ENCODE results near the gene NPY5R. TPM values are rescaled to one million over a fixed set of nuclear protein-coding genes. Genes with fewer than 3 reads are reported as not detected.

Gene NPY5R
- total RNA-seq, 4 donors from 2014 or later: 0.35 to 0.40 TPM; not detected in 2

- DNase-seq: no peak
- no peaks in the 10 kb centered on the region for H3K27me3 ChIP-seq
- no peaks in the 10 kb centered on the region for H3K4me1 ChIP-seq
- no peak overlapping the region for H3K4me3 ChIP-seq
- H3K27ac ChIP-seq: no peak overlapping the region
- intact Hi-C loops (cut with DNase I; ENCODE audit: low total_unique reads): no loop called here
- H3K36me3 ChIP-seq: no peaks in the 10 kb centered on the region
- TF ChIP-seq POLR2A (IDR thresholded peaks at IDR 0.05) (no peak), CTCF (IDR thresholded peaks at IDR 0.05) (no peak)
- no peaks in the 10 kb centered on the region for H3K9me3 ChIP-seq
Measured at GRCh38 chr4:163367651-163368050, 24.0 kb downstream of the NPY5R start.

GRCh38 chr4:163372029-163372428, 28.3 kb downstream of the NPY5R start:
- H3K36me3 ChIP-seq: no peaks in the 10 kb centered on the region
- no peak overlapping the region for H3K4me3 ChIP-seq
- H3K27ac ChIP-seq: no peak overlapping the region
- H3K9me3 ChIP-seq: no peaks in the 10 kb centered on the region
- no peaks in the 10 kb centered on the region for H3K27me3 ChIP-seq
- DNase-seq: no peak
- no peak for TF ChIP-seq POLR2A (IDR thresholded peaks at IDR 0.05)
- TF ChIP-seq CTCF (IDR thresholded peaks at IDR 0.05): no peak
- no peaks in the 10 kb centered on the region for H3K4me1 ChIP-seq
- intact Hi-C loops (cut with DNase I; ENCODE audit: low total_unique reads): no loop called here

GRCh38 chr4:163378661-163379060, 35.0 kb downstream of the NPY5R start:
- no peaks in the 10 kb centered on the region for H3K9me3 ChIP-seq
- intact Hi-C loops (cut with DNase I; ENCODE audit: low total_unique reads): no loop called here
- H3K27ac ChIP-seq: no peak overlapping the region
- no peaks in the 10 kb centered on the region for H3K27me3 ChIP-seq
- no peaks in the 10 kb centered on the region for H3K36me3 ChIP-seq
- H3K4me3 ChIP-seq: no peak overlapping the region
- no peak for DNase-seq
- H3K4me1 ChIP-seq: no peaks in the 10 kb centered on the region
- TF ChIP-seq CTCF (IDR thresholded peaks at IDR 0.05) (no peak), POLR2A (IDR thresholded peaks at IDR 0.05) (no peak)

- intact Hi-C loops (cut with DNase I; ENCODE audit: low total_unique reads): no loop called here
- H3K27me3 ChIP-seq: no peaks in the 10 kb centered on the region
- no peak for DNase-seq
- H3K36me3 ChIP-seq: no peaks in the 10 kb centered on the region
- H3K9me3 ChIP-seq: no peaks in the 10 kb centered on the region
- H3K4me1 ChIP-seq: no peaks in the 10 kb centered on the region
- no peak overlapping the region for H3K4me3 ChIP-seq
- H3K27ac ChIP-seq: no peak overlapping the region
- TF ChIP-seq CTCF (IDR thresholded peaks at IDR 0.05) (no peak), POLR2A (IDR thresholded peaks at IDR 0.05) (no peak)
Measured at GRCh38 chr4:163380703-163381102, 37.0 kb downstream of the NPY5R start.

GRCh38 chr4:163382178-163382869, 38.6 kb downstream of the NPY5R start:
- no peak for TF ChIP-seq CTCF (IDR thresholded peaks at IDR 0.05)
- TF ChIP-seq POLR2A (IDR thresholded peaks at IDR 0.05): no peak
- Histone ChIP-seq H3K4me3 (no peak overlapping the region), H3K27ac (no peak overlapping the region), H3K9me3 (no peaks in the 10 kb centered on the region), H3K4me1 (no peaks in the 10 kb centered on the region), H3K36me3 (no peaks in the 10 kb centered on the region), H3K27me3 (no peaks in the 10 kb centered on the region)
- DNase-seq: no peak
- intact Hi-C loops (cut with DNase I; ENCODE audit: low total_unique reads): no loop called here
